GM10847 (cell line): ENCODE results near the gene MICAL2.

Experiments
- POLR2A ChIP-seq: IDR thresholded peaks from 2 replicates; pipeline ENCODE4 v1.6.1; 2011; ENCODE audit not compliant: insufficient read length; ENCODE audit errors: extremely low read depth

The MICAL2 gene

DNA sequence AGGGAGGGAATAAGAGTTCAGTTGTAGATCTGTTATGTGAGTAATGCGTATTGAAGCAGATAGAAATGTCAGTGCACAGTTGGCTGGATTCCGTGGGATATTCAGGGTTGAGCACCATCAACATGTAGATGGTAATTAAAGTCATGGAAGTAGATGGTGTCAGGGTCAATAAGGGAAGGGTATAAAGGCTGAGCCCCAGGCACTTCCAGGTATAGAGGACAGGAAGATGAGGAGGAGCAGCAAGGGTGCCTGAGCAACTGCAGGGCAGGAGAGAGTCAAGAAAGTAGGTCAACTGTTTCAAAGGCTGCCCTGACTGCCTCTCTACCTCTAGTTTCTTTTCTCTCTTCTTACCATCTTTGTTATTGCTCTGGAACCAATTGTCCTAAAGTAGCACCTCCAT lies 85.9 kb downstream of the MICAL2 start:
- TF ChIP-seq POLR2A = no peak

DNA sequence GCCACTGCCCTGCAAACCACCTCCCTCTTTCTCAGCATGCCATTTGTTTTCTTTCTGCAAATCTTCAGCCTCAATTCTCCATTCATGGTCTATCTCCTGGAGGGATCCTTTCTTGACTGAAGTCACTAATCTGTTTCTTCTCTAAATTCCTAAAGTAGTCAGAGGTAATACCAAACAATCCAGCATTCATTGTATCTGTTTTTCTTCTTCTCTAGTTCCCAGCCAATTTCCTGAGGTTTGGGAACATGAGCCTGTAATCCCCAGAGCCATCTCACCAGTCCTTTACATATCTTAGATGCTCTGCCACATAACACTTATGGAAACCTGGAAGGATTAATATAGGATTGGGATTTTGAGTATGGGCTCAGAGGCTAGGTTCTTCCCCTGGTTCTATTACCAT lies 86.5 kb downstream of the MICAL2 start:
- TF ChIP-seq POLR2A = no peak

DNA sequence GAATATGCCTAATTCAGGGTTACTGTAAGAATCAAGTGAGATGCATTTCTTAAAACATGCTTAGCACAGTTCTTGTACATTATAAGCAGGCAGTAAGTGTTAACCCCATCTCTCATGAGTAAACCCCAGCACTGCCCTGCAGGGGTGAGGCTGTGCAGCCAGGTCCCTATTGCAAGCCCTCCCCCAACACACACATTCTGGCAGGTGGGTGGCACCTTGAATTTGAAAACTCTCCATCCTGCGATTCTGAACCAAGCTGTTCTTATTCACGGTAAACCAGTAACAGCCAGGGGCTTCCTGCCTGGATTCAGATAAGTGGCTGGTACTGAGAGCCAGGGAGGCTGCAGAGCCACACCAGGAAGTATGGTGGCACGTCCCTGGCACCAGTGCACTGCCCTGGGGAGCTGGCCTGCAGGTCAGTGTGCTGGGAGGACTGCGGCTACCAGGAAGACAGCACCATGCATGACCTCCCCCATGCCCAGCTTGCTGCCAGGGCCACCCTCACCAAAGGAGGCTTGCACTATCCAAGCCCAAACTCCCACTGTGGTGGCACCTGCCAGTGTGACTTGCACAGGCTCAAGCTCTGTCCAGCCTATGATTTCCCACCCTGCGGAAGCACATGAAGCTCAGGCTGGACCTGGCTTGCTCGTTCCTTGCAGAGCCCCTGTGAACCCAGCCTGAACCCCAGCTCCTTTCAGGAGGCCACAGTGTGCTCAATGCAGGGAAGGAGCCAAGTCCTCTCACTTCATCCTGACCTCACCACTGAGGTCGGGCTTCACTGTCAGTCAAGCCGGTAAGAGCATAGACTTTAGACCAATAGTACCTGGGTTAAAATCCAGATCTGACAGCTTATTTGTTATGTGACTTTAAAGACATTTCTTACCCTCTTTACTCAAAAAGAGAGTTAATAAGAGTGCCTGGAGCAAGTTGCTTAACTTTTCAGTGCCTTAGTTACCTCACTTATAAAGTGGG lies 88.1 kb downstream of the MICAL2 start:
- no peak for TF ChIP-seq POLR2A

DNA sequence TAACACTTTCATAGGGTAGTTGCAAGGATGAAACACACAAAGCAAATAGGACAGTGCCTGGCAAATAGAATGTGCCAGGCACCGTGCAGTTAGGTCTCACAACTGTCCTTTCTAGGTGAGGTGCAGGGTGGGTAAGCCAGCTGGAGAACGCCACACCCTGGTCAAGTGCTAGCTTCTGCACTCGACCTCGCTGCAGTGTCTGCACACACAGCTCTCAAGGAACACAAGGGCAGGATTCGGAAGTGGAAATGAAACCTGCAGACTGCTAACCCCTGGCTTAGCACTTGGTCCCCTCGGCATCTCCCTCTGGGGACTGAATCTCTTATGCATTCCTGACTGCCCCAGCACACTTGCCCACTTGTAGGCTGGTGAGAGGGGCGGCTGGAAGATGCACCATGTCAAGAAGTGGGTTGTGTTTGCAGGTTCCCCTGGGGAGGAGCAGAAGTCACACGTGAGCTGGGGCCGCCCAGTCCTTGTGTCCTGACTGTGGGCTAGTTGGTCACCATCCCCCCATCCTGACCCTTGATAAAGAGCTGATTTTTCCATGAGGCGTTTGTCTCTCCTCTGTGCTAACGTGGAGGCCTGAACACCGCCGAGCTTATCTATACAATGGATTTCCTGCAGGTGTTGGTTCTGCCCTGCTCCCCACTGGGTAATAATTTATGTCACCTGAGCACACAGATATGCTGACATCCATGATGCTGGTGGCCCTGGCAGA lies 89.0 kb downstream of the MICAL2 start:
- no peak for TF ChIP-seq POLR2A

DNA sequence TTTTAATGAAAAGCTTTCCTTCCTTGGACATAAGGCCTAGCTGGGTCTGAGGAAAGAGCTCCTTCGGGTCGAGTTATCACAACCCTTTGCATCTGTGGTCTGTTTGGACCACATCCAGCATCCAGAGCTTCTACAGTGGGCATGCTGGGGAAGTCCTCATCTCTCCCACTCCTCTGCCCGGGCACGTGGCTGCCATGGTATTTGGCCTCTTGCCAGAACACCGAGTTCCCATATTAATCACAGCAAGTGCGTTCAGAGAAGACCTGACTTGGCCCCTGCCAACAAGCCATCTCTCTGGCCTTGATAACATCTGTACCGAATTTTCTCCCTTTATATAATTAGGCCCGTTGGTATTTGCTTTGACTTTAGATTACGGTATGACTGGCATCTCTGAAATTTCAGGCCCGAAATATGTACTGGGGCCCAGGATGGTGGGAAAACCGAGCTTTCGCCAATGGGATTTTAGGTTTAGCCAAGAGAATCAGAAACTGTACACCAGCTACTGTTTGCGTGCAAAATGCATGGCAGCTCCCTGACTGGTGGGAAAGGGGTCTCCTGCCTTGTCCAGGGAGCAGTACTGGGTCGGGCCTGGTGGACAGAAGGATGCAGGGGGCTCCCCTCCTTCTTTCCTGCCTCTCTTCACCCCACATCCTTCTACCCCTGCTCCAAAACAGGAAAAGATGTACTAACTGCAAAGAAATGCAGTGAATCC lies 90.0 kb downstream of the MICAL2 start:
- TF ChIP-seq POLR2A = no peak

DNA sequence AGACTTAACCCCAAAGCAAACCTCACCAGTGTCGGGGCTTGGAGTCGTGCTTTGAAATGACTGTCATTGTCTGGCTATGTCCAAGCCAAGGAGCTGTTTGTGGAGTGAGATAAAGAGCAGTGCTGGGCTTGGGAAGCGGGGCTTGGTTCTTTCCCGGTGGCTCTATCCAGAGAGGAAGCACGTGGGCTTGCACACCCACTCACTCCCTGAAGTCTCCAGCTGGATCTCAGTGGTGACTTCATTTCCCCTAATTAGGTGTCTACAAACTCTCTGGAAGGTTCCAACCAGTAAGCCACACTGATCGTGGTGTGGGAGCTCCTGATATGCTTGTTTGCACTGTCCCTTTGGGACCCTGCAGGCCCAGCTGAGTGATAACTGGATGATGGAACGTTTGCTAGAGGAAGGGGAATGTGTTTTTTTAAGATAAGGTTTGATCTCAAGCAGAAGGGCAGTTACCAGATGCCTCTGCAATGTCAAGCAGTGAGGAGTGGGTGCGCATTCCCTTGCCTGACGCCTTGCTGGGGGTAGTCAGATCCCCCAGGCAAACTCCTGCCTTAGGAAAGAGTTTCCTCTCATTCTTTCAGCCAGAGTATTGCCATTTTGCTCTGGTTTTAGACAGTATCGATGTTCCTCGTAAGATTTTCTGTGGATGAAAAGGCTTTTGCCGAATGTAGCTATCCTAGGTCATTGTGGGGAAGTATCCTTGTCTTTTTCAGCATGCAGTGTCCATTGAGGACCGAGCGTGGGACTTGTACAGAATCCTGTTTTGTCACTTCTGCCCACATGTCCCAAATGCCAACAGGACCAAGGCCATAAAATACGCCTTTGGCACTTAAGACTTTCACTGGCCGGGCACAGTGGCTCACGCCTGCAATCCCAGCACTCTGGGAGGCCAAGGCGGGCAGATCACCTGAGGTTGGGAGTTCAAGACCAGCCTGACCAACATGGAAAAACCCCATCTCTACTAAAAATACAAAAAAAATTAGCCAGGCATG lies 90.9 kb downstream of the MICAL2 start:
- no peak for TF ChIP-seq POLR2A

DNA sequence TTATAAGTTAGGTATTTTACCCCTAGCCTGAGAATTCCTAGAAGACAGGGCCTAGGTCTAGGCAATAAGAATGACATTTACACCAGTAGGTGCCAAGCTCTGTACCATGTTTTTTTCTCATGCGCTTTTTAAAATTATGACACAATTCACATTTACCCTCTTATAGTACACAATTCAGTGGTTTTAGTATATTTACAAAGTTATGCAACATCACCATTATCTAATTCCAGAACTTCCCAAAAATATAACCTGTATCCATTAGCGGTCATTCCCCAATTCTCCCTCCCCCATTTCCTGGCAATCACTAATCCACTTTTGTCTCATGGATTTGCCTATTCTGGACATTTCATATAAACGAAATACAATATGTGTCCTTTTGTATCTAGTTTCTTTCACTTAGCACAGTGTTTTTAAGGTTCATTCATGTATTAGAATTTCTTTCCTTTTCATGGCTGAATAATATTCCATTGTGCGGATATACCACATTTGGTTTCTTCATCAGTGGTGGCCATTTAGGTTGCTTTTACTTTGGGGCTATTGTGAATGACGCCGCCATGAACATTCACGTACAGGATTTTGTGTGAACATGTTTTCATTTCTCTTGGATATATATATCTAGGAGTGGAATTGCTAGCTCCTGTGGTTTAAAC lies 92.4 kb downstream of the MICAL2 start:
- no peak for TF ChIP-seq POLR2A

DNA sequence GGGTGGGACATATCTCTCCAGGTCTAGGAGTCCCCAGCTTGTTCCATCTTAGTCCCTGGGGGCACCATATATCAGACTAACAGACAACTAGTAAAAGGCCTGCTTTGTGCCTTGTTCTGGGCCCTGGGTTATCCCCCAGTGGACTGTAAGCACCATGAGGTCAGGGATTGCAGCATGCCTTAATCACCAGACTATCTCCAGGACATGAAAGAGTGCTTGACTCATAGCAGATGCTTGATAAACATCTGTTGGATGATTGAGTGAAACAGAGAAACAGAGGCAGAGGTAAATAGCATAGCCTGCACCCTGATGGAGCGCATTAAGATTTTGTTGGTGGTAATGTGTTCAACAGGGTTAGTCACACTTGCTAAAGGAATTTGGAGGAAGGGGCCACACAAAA lies 94.1 kb downstream of the MICAL2 start:
- no peak for TF ChIP-seq POLR2A

DNA sequence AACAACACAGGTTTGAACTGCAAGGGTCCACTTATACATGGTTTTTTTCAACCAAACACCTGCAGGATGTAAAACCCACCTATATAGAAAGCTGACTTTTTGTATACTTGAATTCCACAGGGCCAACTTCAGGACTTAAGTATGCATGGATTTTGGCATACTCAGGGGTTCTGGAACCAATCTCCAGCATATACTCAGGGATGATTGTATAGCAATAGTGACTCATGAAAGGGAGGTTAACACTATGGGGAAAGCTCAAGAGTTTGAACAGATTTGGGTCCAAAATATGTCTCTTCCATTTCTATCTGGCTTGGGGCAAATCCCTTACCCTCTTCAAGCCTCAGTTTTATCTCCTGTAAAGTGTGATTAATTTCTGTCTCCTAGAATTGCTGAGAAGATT lies 94.9 kb downstream of the MICAL2 start:
- TF ChIP-seq POLR2A = no peak

DNA sequence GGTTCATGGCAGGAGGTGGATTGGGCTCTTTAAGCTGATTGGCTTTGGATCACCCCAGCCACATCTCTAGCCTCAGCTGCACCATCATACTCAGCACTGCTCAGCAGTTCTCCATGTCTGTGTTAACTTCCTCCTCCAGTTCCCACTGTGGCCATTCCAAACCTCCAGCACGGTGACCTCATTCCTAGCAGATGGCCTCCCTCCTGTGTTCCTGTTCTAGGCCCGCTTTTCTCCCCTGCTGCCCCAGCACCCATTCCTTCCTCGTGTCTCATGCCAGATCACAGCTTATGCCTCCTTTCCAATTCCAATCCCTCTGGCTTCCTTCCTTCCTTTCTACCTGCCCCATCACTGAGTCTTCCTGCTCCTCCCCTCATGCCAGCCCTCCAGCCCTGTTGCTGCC lies 96.1 kb downstream of the MICAL2 start:
- no peak for TF ChIP-seq POLR2A

DNA sequence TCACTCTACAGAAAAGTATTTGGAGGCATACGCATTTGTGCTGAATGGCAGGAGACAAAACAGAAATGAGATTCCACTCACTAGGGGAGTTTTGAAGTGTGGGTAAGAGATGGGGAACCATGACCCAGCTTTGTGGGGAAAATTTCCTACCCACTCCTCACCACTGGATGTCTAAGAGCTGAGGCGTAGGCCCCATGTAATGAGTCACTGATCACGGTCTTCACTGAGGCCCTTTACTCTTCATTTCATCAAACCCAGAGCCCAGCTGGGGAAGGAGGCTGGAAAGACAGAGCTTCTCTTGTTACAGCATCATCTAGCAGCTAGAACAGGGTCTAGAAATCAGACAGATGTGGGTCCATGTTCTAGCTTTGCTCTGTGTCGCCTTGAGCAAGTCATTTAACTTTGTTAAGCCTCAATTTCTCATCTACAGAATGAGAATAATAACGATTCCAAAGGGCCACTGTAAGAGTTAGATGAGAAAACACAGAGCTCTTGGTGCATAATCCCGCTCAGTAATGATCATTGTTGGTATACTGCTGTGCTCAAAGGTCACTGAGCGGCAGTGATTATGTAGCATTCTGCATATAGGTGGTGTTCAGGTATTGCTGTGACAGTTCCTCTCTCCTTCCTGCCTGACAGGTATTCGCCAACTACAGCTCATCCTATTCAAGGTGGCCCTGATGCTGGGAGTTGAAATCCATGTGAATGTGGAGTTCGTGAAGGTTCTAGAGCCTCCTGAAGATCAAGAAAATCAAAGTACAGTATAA lies 97.2 kb downstream of the MICAL2 start:
- no peak for TF ChIP-seq POLR2A

DNA sequence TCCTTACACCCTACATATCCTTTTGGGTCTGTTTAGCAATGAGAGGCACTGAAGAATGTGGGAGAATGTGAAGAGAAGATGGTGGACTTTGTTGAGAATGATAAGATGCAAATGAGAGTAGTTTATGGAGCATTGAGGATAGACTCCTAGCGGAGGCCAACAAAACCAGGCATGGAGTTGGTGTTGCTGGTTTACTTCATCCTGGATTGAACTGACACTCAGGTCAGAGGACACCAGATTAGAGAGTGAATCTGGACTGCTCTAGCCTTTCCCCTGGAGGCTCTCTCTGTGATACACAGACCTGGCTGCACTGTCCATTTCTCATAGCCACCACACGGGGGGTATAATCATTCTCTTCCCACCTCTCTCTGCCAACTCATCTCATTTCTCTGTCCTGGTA lies 98.7 kb downstream of the MICAL2 start:
- no peak for TF ChIP-seq POLR2A

DNA sequence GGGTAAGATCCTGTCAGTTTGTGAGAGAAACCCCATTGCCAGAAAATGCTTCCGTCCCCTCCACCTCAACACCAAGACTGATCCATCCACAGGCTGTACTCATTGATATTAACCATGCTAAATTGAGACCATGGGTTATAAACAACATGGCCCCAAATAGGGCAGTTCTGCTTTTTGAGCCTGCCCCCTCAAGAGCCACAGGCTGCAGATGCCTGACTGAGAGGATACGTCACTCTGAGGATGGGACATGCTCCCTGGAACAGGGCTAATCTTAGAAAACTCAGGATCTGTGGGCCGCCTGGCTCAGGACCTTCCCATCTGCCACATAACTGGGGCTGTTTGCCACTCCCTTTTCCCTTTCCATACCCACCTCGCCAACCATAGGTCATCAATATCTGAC lies 99.8 kb downstream of the MICAL2 start:
- TF ChIP-seq POLR2A = no peak
